Stimulated activated naive CD8-positive, alpha-beta T cell treated with anti-CD3 and anti-CD28 coated beads, Interleukin-15, Interleukin-2, amounts not matched to agents 100 ng/mL and 50 ng/mL, for 24 hours (primary cell): ENCODE data around the gene FBLN2.

Experiments used
- H3K27ac Mint-ChIP-seq: one replicate; pipeline ENCODE4 v1.8.0; 2021; ENCODE audit warnings: mild to moderate bottlenecking, mixed read lengths
- H3K27me3 Mint-ChIP-seq: one replicate; pipeline ENCODE4 v1.8.0; 2021; ENCODE audit warnings: mixed read lengths
- H3K36me3 Mint-ChIP-seq: one replicate; pipeline ENCODE4 v1.8.0; 2021; ENCODE audit warnings: low read depth, mixed read lengths
- H3K4me1 Mint-ChIP-seq: one replicate; pipeline ENCODE4 v1.8.0; 2021; ENCODE audit warnings: low read depth, mixed read lengths
- H3K4me3 Mint-ChIP-seq: one replicate; pipeline ENCODE4 v1.8.0; 2021; ENCODE audit warnings: mild to moderate bottlenecking, mixed read lengths
- H3K9me3 Mint-ChIP-seq: one replicate; pipeline ENCODE4 v1.8.0; 2021; ENCODE audit warnings: mixed read lengths

The FBLN2 gene

GRCh38 chr3:13655061-13655913 is 106.4 kb downstream of the FBLN2 start:
- Mint-ChIP-seq H3K27ac (no peak overlapping the region), H3K4me3 (no peak overlapping the region), H3K27me3 (peaks cover 20% of the 10 kb centered on the region), H3K9me3 (no peaks in the 10 kb centered on the region), H3K4me1 (peaks cover 24% of the 10 kb centered on the region), H3K36me3 (no peaks in the 10 kb centered on the region)

GRCh38 chr3:13656584-13657301 is 107.8 kb downstream of the FBLN2 start:
- Mint-ChIP-seq H3K9me3 (no peaks in the 10 kb centered on the region), H3K36me3 (no peaks in the 10 kb centered on the region), H3K27me3 (peaks cover 17% of the 10 kb centered on the region), H3K27ac (no peak overlapping the region), H3K4me1 (peaks cover 20% of the 10 kb centered on the region), H3K4me3 (no peak overlapping the region)

GRCh38 chr3:13657660-13658435 is 108.9 kb downstream of the FBLN2 start:
- Mint-ChIP-seq H3K27me3 (peaks cover 17% of the 10 kb centered on the region), H3K36me3 (no peaks in the 10 kb centered on the region), H3K9me3 (no peaks in the 10 kb centered on the region), H3K27ac (no peak overlapping the region), H3K4me1 (peaks cover 20% of the 10 kb centered on the region), H3K4me3 (no peak overlapping the region)

GRCh38 chr3:13658681-13659080 is 109.8 kb downstream of the FBLN2 start:
- H3K4me3 Mint-ChIP-seq = no peak overlapping the region
- no peaks in the 10 kb centered on the region for H3K9me3 Mint-ChIP-seq
- H3K36me3 Mint-ChIP-seq = no peaks in the 10 kb centered on the region
- H3K27ac Mint-ChIP-seq = no peak overlapping the region
- peaks cover 15% of the 10 kb centered on the region for H3K4me1 Mint-ChIP-seq
- peaks cover 17% of the 10 kb centered on the region for H3K27me3 Mint-ChIP-seq

GRCh38 chr3:13659221-13659969 is 110.5 kb downstream of the FBLN2 start:
- peaks cover 7% of the 10 kb centered on the region for H3K4me1 Mint-ChIP-seq
- H3K27me3 Mint-ChIP-seq = peaks cover 17% of the 10 kb centered on the region
- no peaks in the 10 kb centered on the region for H3K36me3 Mint-ChIP-seq
- no peak overlapping the region for H3K27ac Mint-ChIP-seq
- H3K9me3 Mint-ChIP-seq = no peaks in the 10 kb centered on the region
- no peak overlapping the region for H3K4me3 Mint-ChIP-seq

GRCh38 chr3:13660042-13660874 is 111.3 kb downstream of the FBLN2 start:
- no peak overlapping the region for H3K4me3 Mint-ChIP-seq
- no peaks in the 10 kb centered on the region for H3K36me3 Mint-ChIP-seq
- H3K4me1 Mint-ChIP-seq = peaks cover 3% of the 10 kb centered on the region
- no peak overlapping the region for H3K27ac Mint-ChIP-seq
- H3K27me3 Mint-ChIP-seq = peaks cover 17% of the 10 kb centered on the region
- H3K9me3 Mint-ChIP-seq = no peaks in the 10 kb centered on the region

- Mint-ChIP-seq H3K4me1 (no peaks in the 10 kb centered on the region), H3K36me3 (no peaks in the 10 kb centered on the region), H3K9me3 (no peaks in the 10 kb centered on the region), H3K27ac (no peak overlapping the region), H3K27me3 (peaks cover 14% of the 10 kb centered on the region), H3K4me3 (no peak overlapping the region)
Measured at GRCh38 chr3:13661121-13661520, 112.2 kb downstream of the FBLN2 start.

- Mint-ChIP-seq H3K9me3 (no peaks in the 10 kb centered on the region), H3K4me1 (no peaks in the 10 kb centered on the region), H3K27me3 (peaks cover 13% of the 10 kb centered on the region), H3K4me3 (no peak overlapping the region), H3K36me3 (no peaks in the 10 kb centered on the region), H3K27ac (no peak overlapping the region)
Measured at GRCh38 chr3:13662238-13662847, 113.4 kb downstream of the FBLN2 start.

GRCh38 chr3:13663781-13664535 is 115.0 kb downstream of the FBLN2 start:
- Mint-ChIP-seq H3K4me1 (no peaks in the 10 kb centered on the region), H3K36me3 (no peaks in the 10 kb centered on the region), H3K9me3 (no peaks in the 10 kb centered on the region), H3K27me3 (peaks cover 7% of the 10 kb centered on the region), H3K27ac (no peak overlapping the region), H3K4me3 (no peak overlapping the region)

GRCh38 chr3:13665582-13666226 is 116.8 kb downstream of the FBLN2 start:
- no peaks in the 10 kb centered on the region for H3K36me3 Mint-ChIP-seq
- H3K27me3 Mint-ChIP-seq = peaks cover 11% of the 10 kb centered on the region
- no peaks in the 10 kb centered on the region for H3K4me1 Mint-ChIP-seq
- H3K27ac Mint-ChIP-seq = no peak overlapping the region
- no peak overlapping the region for H3K4me3 Mint-ChIP-seq
- H3K9me3 Mint-ChIP-seq = no peaks in the 10 kb centered on the region

GRCh38 chr3:13666227-13666619 is 117.3 kb downstream of the FBLN2 start:
- Mint-ChIP-seq H3K27ac (no peak overlapping the region), H3K36me3 (no peaks in the 10 kb centered on the region), H3K27me3 (peaks cover 11% of the 10 kb centered on the region), H3K9me3 (no peaks in the 10 kb centered on the region), H3K4me1 (no peaks in the 10 kb centered on the region), H3K4me3 (no peak overlapping the region)

GRCh38 chr3:13666781-13667709 is 118.1 kb downstream of the FBLN2 start:
- no peaks in the 10 kb centered on the region for H3K36me3 Mint-ChIP-seq
- no peak overlapping the region for H3K27ac Mint-ChIP-seq
- no peaks in the 10 kb centered on the region for H3K4me1 Mint-ChIP-seq
- H3K4me3 Mint-ChIP-seq = no peak overlapping the region
- peaks cover 11% of the 10 kb centered on the region for H3K27me3 Mint-ChIP-seq
- no peaks in the 10 kb centered on the region for H3K9me3 Mint-ChIP-seq
